Left lung (tissue), 10 donors: ENCODE data around the gene KLHDC10. TPM values are rescaled to one million over a fixed set of nuclear protein-coding genes. Genes with fewer than 3 reads are reported as not detected.

Experiments
- ATAC-seq: fragments of 200-7000 bp; cut with Tn5 transposase; one replicate; pipeline ENCODE4 v1.9.1; 2020; ENCODE audit warnings: moderate library complexity
- DNase-seq, 4 donors: peaks; one replicate each; pipeline ENCODE4 v3.0.0-alpha.2; 2013 to 2020
- H3K27ac ChIP-seq, 2 donors: fragments of 200-600 bp; sonication (generic) in 1 of 2; one replicate each; pipeline versions ENCODE4 v1.5.0 to v1.8.0; 2020 to 2021
- H3K27me3 ChIP-seq, 2 donors: fragments of 200-600 bp; sonication (generic) in 1 of 2; one replicate each; pipeline versions ENCODE4 v1.5.0 to v1.8.0; 2020 to 2021
- H3K36me3 ChIP-seq, 2 donors: fragments of 200-600 bp; sonication (generic) in 1 of 2; one replicate each; pipeline versions ENCODE4 v1.5.0 to v1.8.0; 2020 to 2021
- H3K4me1 ChIP-seq, 2 donors: fragments of 200-600 bp; one replicate each; pipeline ENCODE4 v1.8.0; 2021
- H3K4me3 ChIP-seq, 2 donors: fragments of 200-600 bp; sonication (generic) in 1 of 2; one replicate each; pipeline versions ENCODE4 v1.5.0 to v1.8.0; 2020 to 2021; ENCODE audit warnings: mild to moderate bottlenecking in 1 of 2
- H3K9me3 ChIP-seq, 2 donors: fragments of 200-600 bp; sonication (generic) in 1 of 2; one replicate each; pipeline versions ENCODE4 v1.5.0 to v1.8.0; 2020 to 2021
- CTCF ChIP-seq, 2 donors: fragments of 200-600 bp; sonication (generic) in 1 of 2; IDR thresholded peaks; one replicate each; pipeline versions ENCODE4 v1.5.0 to v1.8.0; 2021; ENCODE audit warnings: antibody characterized with exemption in 2 of 2
- intact Hi-C, 2 donors: fragments of 100-400 bp; cut with DNase I; formaldehyde crosslinking; loops; one replicate each; pipeline versions ENCODE4 v1.11.2 to v1.14.2; 2022
- polyA plus RNA-seq, 6 donors: library from polyadenylated mRNA; unstranded; fragments of 120-200 nt; gene quantifications; one replicate each; pipeline ENCODE4 v1.2.1, GENCODE V29; 2013; ENCODE audit not compliant: insufficient read length in 6 of 6
- total RNA-seq, 2 donors: library from RNA; stranded (reverse); fragmentation: NEBNext Ultra II Directional; extraction: Animal tissue kit (Norgen Biotek cat#: 25700); gene quantifications; one replicate each; pipeline ENCODE4 v1.2.1, GENCODE V29; 2021
- donor health status: DM: no; HTN: yes; CAD: no.
- donor health status: DM: no; HTN: no; CAD: no.

The KLHDC10 gene
- total and polyA plus RNA-seq, 8 donors = 33.3 to 39.7 (median 37.9) TPM

GRCh38 chr7:130160455-130160854, 90.1 kb downstream of the KLHDC10 start:
- H3K4me1 ChIP-seq = no peaks in the 10 kb centered on the region
- no peak for TF ChIP-seq CTCF (IDR thresholded peaks at IDR 0.05)
- no peak overlapping the region for H3K27ac ChIP-seq
- DNase-seq = no peak
- intact Hi-C loops = no loop called here
- H3K4me3 ChIP-seq = no peak overlapping the region
- H3K9me3 ChIP-seq = peaks cover 0 to 5% of the 10 kb centered on the region in 2 donors
- no peaks in the 10 kb centered on the region for H3K27me3 ChIP-seq
- H3K36me3 ChIP-seq = peaks cover 0 to 55% of the 10 kb centered on the region in 2 donors
- ATAC-seq = no peak

GRCh38 chr7:130162196-130162595, 91.9 kb downstream of the KLHDC10 start:
- Histone ChIP-seq H3K9me3 (peaks cover 0 to 2% of the 10 kb centered on the region in 2 donors), H3K27me3 (no peaks in the 10 kb centered on the region), H3K36me3 (peaks cover 0 to 73% of the 10 kb centered on the region in 2 donors), H3K27ac (no peak overlapping the region), H3K4me3 (no peak overlapping the region), H3K4me1 (no peaks in the 10 kb centered on the region)
- intact Hi-C loops = no loop called here
- no peak for TF ChIP-seq CTCF (IDR thresholded peaks at IDR 0.05)
- ATAC-seq (no peak), DNase-seq (no peak)

GRCh38 chr7:130174237-130174959, 104.1 kb downstream of the KLHDC10 start:
- intact Hi-C loops = no loop called here
- no peak for ATAC-seq
- peaks cover 0 to 86% of the 10 kb centered on the region in 2 donors for H3K36me3 ChIP-seq
- no peak for TF ChIP-seq CTCF (IDR thresholded peaks at IDR 0.05)
- H3K4me3 ChIP-seq = no peak overlapping the region
- DNase-seq = no peak
- H3K27ac ChIP-seq = no peak overlapping the region
- H3K4me1 ChIP-seq = no peaks in the 10 kb centered on the region
- no peaks in the 10 kb centered on the region for H3K9me3 ChIP-seq
- H3K27me3 ChIP-seq = no peaks in the 10 kb centered on the region

GRCh38 chr7:130178251-130178650, 107.9 kb downstream of the KLHDC10 start:
- no peaks in the 10 kb centered on the region for H3K4me1 ChIP-seq
- peaks cover 0 to 86% of the 10 kb centered on the region in 2 donors for H3K36me3 ChIP-seq
- no peaks in the 10 kb centered on the region for H3K27me3 ChIP-seq
- no peak for TF ChIP-seq CTCF (IDR thresholded peaks at IDR 0.05)
- ATAC-seq = no peak
- no peak overlapping the region for H3K27ac ChIP-seq
- intact Hi-C loops = no loop called here
- no peak for DNase-seq
- H3K9me3 ChIP-seq = no peaks in the 10 kb centered on the region
- H3K4me3 ChIP-seq = no peak overlapping the region

- Histone ChIP-seq H3K36me3 (peaks cover 0 to 87% of the 10 kb centered on the region in 2 donors), H3K27ac (no peak overlapping the region), H3K4me3 (no peak overlapping the region), H3K27me3 (no peaks in the 10 kb centered on the region), H3K9me3 (no peaks in the 10 kb centered on the region), H3K4me1 (no peaks in the 10 kb centered on the region)
- ATAC-seq = no peak
- DNase-seq = no peak
- no peak for TF ChIP-seq CTCF (IDR thresholded peaks at IDR 0.05)
- intact Hi-C loops = no loop called here
Observed at GRCh38 chr7:130179631-130180030, 109.3 kb downstream of the KLHDC10 start.
